ENCODE results near the gene MIXL1.

DNA sequence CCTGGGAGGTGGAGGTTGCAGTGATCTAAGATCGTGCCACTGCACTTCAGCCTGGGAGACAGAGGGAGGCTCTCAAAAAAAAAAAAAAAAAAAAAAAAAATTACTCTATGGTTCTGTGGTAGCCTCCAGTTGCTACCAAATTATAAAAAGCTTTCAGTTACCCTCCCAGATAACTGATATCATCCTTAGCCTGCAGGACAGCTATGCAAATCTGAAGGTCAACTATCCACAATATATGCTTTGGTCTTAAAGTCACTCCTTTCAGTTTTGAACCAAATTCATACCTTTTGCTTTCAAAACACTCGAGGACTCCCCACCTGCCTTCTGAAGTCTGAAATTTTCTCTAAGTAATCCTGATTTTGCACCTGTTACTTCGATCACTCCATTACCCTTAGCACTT lies 3.1 kb downstream of the MIXL1 start:
- TF ChIP-seq ZNF560 (tag by site-specific recombination; IDR thresholded peaks at IDR 0.05; ENCODE audit: borderline replicate concordance) (no peak), CTCF (tag by site-specific recombination; IDR thresholded peaks at IDR 0.05) (no peak), ZFP37 (tag by site-specific recombination; IDR thresholded peaks at IDR 0.05) (no peak), ZNF48 (tag by site-specific recombination; IDR thresholded peaks at IDR 0.05) (no peak), ZNF23 (tag by site-specific recombination; IDR thresholded peaks at IDR 0.05; ENCODE audit: borderline replicate concordance) (no peak), REPIN1 (tag by site-specific recombination; IDR thresholded peaks at IDR 0.05; ENCODE audit: low read depth) (no peak), KLF10 (tag by site-specific recombination; IDR thresholded peaks at IDR 0.05) (no peak), IKZF3 (tag by site-specific recombination; IDR thresholded peaks at IDR 0.05) (no peak), ZNF2 (tag by site-specific recombination; IDR thresholded peaks at IDR 0.05) (no peak), ZNF521 (tag by site-specific recombination; IDR thresholded peaks at IDR 0.05) (no peak), ZNF274 (IDR thresholded peaks at IDR 0.05; ENCODE audit: low read length) (no peak), ZNF274 (tag by site-specific recombination; IDR thresholded peaks at IDR 0.05; ENCODE audit: borderline replicate concordance) (no peak)
